Measurements from ENCODE around the gene ZNF773. TPM values are rescaled to one million over a fixed set of nuclear protein-coding genes. Genes with fewer than 3 reads are reported as not detected.

The ZNF773 gene
- polyA plus RNA-seq, 1 donor = 7.8 TPM

Other genes with a start within 250 kb of the ZNF773 start
- 3.9 TPM for gene ZNF460, start 219.5 kb upstream of the ZNF773 start, polyA plus RNA-seq (ENCODE audit: insufficient read length)
- gene ZNF543, start 179.5 kb upstream of the ZNF773 start, polyA plus RNA-seq (ENCODE audit: insufficient read length) = 5.5 TPM
- gene ZNF304, start 148.7 kb upstream of the ZNF773 start, polyA plus RNA-seq (ENCODE audit: insufficient read length) = 8.9 TPM
- gene TRAPPC2B, start 136.4 kb upstream of the ZNF773 start, polyA plus RNA-seq (ENCODE audit: insufficient read length) = 15.2 TPM
- 4.2 TPM for gene ZNF547, start 136.4 kb upstream of the ZNF773 start, polyA plus RNA-seq (ENCODE audit: insufficient read length)
- 20.9 TPM for gene ZNF548, start 110.1 kb upstream of the ZNF773 start, polyA plus RNA-seq (ENCODE audit: insufficient read length)
- gene ZNF17, start 88.8 kb upstream of the ZNF773 start, polyA plus RNA-seq (ENCODE audit: insufficient read length) = 7.9 TPM
- gene ZNF749, start 64.6 kb upstream of the ZNF773 start, polyA plus RNA-seq (ENCODE audit: insufficient read length) = 6.6 TPM
- 2.0 TPM for gene VN1R1, start 42.8 kb upstream of the ZNF773 start, polyA plus RNA-seq (ENCODE audit: insufficient read length)
- gene ZNF772, start 22.4 kb upstream of the ZNF773 start, polyA plus RNA-seq (ENCODE audit: insufficient read length) = 9.3 TPM
- gene ZNF419, start 12.2 kb upstream of the ZNF773 start, polyA plus RNA-seq (ENCODE audit: insufficient read length) = 10.6 TPM
- gene ZNF549, start 27.4 kb downstream of the ZNF773 start, polyA plus RNA-seq (ENCODE audit: insufficient read length) = 7.5 TPM
- gene ZNF550, start 59.9 kb downstream of the ZNF773 start, polyA plus RNA-seq (ENCODE audit: insufficient read length) = 10.6 TPM
- gene ZNF416, start 79.0 kb downstream of the ZNF773 start, polyA plus RNA-seq (ENCODE audit: insufficient read length) = 4.9 TPM
- 4.8 TPM for gene ZIK1, start 84.2 kb downstream of the ZNF773 start, polyA plus RNA-seq (ENCODE audit: insufficient read length)
- gene ZNF530, start 99.9 kb downstream of the ZNF773 start, polyA plus RNA-seq (ENCODE audit: insufficient read length) = 3.6 TPM
- gene ZNF134, start 114.3 kb downstream of the ZNF773 start, polyA plus RNA-seq (ENCODE audit: insufficient read length) = 13.2 TPM
- gene ZNF211, start 133.2 kb downstream of the ZNF773 start, polyA plus RNA-seq (ENCODE audit: insufficient read length) = 17.3 TPM
- gene ZSCAN4, start 169.0 kb downstream of the ZNF773 start, polyA plus RNA-seq (ENCODE audit: insufficient read length) = not detected
- gene ZNF551, start 182.0 kb downstream of the ZNF773 start, polyA plus RNA-seq (ENCODE audit: insufficient read length) = 5.6 TPM
- 13.1 TPM for gene ZNF154, start 209.3 kb downstream of the ZNF773 start, polyA plus RNA-seq (ENCODE audit: insufficient read length)
- gene ZNF671, start 227.7 kb downstream of the ZNF773 start, polyA plus RNA-seq (ENCODE audit: insufficient read length) = 8.2 TPM
- 15.4 TPM for gene ZNF776, start 246.9 kb downstream of the ZNF773 start, polyA plus RNA-seq (ENCODE audit: insufficient read length)

Data from forelimb muscle (tissue), 1 donor.